AG04449 (cell line): ENCODE measurements around the gene POU5F1.
A peak's percentile ranks its signal among the peaks of the same experiment; 100 is the strongest.

ENCODE experiments used
- CTCF ChIA-PET: fragments of 350-600 bp; formaldehyde crosslinking; extraction: SDS; loops from one replicate; lab custom pipeline; 2021; ENCODE audit warnings: antibody characterized with exemption; lab: Yijun Ruan, JAX
- POLR2A ChIA-PET: fragments of 400-600, 350-600 bp; formaldehyde crosslinking; extraction: SDS; loops from one replicate; lab custom pipeline; 2020; ENCODE audit warnings: antibody characterized with exemption, inconsistent platforms; lab: Yijun Ruan, JAX
- DNase-seq: peaks from one replicate; pipeline ENCODE4 v3.0.0-alpha.2; 2010; ENCODE audit warnings: low read depth, low spot score
- H3K4me3 ChIP-seq: 2 replicates; pipeline ENCODE4 v1.5.1; 2011; ENCODE audit warnings: low read depth, mild to moderate bottlenecking, control low read depth, low read length
- CTCF ChIP-seq: IDR thresholded peaks from one replicate; pipeline ENCODE4 v1.5.1; 2011; ENCODE audit warnings: mild to moderate bottlenecking, moderate library complexity, low read length, control low read depth, inconsistent platforms; ENCODE audit not compliant: insufficient read depth; ENCODE audit errors: missing control alignments

Gene POU5F1

DNA sequence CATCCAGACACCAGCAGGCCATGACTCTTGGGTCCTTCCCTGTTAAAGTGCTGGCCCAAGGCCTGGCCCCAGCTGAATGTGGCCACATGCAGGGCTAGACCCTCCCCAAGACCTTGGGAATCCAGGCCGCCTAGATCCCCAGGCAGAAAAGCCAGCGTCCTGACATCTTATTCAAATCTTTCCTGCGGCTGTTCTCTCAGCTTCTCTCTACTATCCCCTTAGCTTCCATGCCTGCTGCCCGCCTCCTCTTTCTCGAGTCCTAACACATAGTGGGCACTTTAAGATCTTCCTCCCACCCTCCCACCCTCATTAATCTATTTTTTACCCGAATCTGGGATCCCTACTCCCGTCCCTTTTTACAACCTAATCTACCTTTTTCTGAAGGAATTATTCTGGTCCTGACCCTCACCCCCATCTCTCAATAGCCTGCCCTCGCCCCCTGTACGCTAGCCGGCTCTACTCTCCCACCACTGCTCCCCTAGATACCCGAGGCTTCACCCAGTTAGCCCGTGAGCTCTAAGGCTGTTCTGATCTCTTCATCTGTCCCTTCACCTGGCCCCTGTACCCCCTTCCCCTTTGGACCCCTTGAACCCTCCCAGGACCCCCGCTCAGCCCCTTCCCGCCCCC is 12.9 kb downstream of the POU5F1 start, which contains the start of gene CCHCR1:
CCHCR1 (minus strand) TSS at position 290 of the 627 bp plus-strand sequence; CDS start at position 88, 202 bp downstream.
- peak within 1 kb of the TSS; percentile 84 for H3K4me3 ChIP-seq
- DNase-seq, result no peak
- ChIA-PET POLR2A (interaction anchor here (0.7 to 2.2 kb wide), 4 partner anchors 12 to 150 kb away, joined by 3 to 8 read pairs (median 4); no protein-coding TSS in a partner anchor), CTCF (interaction anchor here (0.7 to 4.2 kb wide), 8 partner anchors 12 to 70 kb away, joined by 3 to 24 read pairs (median 8); partner anchors contain the start of gene PSORS1C2)
- TF ChIP-seq CTCF, result no peak

- DNase-seq, result no peak
- POLR2A ChIA-PET, result no interaction called here
- TF ChIP-seq CTCF, result no peak
- H3K4me3 ChIP-seq, result no peak overlapping the region
- CTCF ChIA-PET, result interaction anchor here (1.0 to 4.2 kb wide), 6 partner anchors 9 to 36 kb away, joined by 3 to 24 read pairs (median 6); partner anchors contain the start of gene PSORS1C2
These were observed 13.8 kb downstream of the POU5F1 start for GRCh38 chr6:31156641-31157040.

- ChIA-PET POLR2A (no interaction called here), CTCF (interaction anchor here (1.0 to 26.1 kb wide), 4 partner anchors 15 to 38 kb away, joined by 3 to 505 read pairs (median 6); partner anchors contain the start of gene PSORS1C2)
- H3K4me3 ChIP-seq, result no peak overlapping the region
- DNase-seq, result no peak
- TF ChIP-seq CTCF, result no peak
These were observed 16.0 kb downstream of the POU5F1 start for GRCh38 chr6:31154436-31154835.

DNA sequence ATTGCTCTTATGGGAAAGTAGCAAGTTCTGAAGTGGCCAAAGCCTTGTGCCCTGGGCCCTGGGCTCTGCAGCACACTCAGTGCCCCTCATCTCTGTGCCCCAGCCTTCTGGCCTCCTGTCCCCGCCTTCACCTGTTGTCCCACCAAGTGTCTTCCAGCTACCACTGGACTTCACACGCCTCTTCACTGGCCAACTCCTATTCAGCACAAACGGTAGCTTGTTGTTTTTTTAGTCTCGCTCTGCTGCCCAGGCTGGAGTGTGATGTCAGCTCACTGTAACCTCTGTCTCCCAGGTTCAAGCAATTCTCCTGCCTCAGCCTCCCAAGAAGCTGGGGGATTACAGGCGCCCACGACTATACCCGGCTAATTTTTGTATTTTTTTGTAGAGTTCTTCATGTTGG is 17.7 kb downstream of the POU5F1 start:
- no peak for TF ChIP-seq CTCF
- DNase-seq, result no peak
- ChIA-PET POLR2A (no interaction called here), CTCF (interaction anchor here (1.0 to 26.1 kb wide), 3 partner anchors 9 to 40 kb away, joined by 4 to 505 read pairs (median 5); no protein-coding TSS in a partner anchor)
- H3K4me3 ChIP-seq, result no peak overlapping the region

- TF ChIP-seq CTCF, result no peak
- POLR2A ChIA-PET, result interaction anchor here (1.1 kb wide), 1 partner anchor 10 kb away, joined by 4 read pairs; no protein-coding TSS in a partner anchor
These were observed 20.5 kb downstream of the POU5F1 start for GRCh38 chr6:31149827-31150447.

More at GRCh38 chr6:31149827-31150447, 20.5 kb downstream of the POU5F1 start:
- DNase-seq, result no peak
- CTCF ChIA-PET, result interaction anchor here (1.2 to 26.1 kb wide), 6 partner anchors 11 to 217 kb away, joined by 3 to 505 read pairs (median 4); no protein-coding TSS in a partner anchor
- H3K4me3 ChIP-seq, result no peak overlapping the region
